ENCODE data around the gene SCG5.

Gene SCG5

GRCh38 chr15:32664796-32665195, 23.3 kb downstream of the SCG5 start:
- TF ChIP-seq, protein P1, sequence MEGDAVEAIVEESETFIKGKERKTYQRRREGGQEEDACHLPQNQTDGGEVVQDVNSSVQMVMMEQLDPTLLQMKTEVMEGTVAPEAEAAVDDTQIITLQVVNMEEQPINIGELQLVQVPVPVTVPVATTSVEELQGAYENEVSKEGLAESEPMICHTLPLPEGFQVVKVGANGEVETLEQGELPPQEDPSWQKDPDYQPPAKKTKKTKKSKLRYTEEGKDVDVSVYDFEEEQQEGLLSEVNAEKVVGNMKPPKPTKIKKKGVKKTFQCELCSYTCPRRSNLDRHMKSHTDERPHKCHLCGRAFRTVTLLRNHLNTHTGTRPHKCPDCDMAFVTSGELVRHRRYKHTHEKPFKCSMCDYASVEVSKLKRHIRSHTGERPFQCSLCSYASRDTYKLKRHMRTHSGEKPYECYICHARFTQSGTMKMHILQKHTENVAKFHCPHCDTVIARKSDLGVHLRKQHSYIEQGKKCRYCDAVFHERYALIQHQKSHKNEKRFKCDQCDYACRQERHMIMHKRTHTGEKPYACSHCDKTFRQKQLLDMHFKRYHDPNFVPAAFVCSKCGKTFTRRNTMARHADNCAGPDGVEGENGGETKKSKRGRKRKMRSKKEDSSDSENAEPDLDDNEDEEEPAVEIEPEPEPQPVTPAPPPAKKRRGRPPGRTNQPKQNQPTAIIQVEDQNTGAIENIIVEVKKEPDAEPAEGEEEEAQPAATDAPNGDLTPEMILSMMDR (IDR thresholded peaks at IDR 0.05; ENCODE audit: insufficient read depth, low read depth, low read length, missing control alignments): no peak
- H3K4me3 ChIP-seq (ENCODE audit: low read depth, low read length): no peak overlapping the region
- no peak for DNase-seq (ENCODE audit: low read depth)

- TF ChIP-seq, protein P1 (IDR thresholded peaks at IDR 0.05; ENCODE audit: insufficient read depth, low read depth, low read length, missing control alignments): no peak
- no peak overlapping the region for H3K4me3 ChIP-seq (ENCODE audit: low read depth, low read length)
- DNase-seq (ENCODE audit: low read depth): no peak
Measured at GRCh38 chr15:32667321-32667720, 25.8 kb downstream of the SCG5 start.

DNA sequence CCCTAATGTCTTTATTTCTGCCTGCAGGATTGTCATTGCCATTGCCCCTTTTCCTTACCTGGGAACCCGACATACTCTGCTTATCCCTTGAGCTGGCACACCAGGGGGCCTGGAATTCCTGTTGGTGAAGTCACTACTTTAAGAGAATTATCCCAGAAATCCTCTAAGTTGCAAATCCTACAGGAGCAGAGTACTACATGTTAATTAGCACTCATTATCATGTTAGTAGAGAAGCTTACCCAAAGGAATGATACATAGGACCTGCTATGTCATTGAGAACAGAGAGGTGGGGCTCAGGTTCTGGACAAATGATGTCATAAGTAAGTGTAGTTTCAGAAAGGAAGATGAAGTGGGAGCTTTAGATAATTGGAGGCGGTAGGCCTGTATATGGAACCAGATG, 27.4 kb downstream of the SCG5 start:
- H3K4me3 ChIP-seq (ENCODE audit: low read depth, low read length): no peak overlapping the region
- DNase-seq (ENCODE audit: low read depth): no peak
- TF ChIP-seq, protein P1 (IDR thresholded peaks at IDR 0.05; ENCODE audit: insufficient read depth, low read depth, low read length, missing control alignments): no peak

DNA sequence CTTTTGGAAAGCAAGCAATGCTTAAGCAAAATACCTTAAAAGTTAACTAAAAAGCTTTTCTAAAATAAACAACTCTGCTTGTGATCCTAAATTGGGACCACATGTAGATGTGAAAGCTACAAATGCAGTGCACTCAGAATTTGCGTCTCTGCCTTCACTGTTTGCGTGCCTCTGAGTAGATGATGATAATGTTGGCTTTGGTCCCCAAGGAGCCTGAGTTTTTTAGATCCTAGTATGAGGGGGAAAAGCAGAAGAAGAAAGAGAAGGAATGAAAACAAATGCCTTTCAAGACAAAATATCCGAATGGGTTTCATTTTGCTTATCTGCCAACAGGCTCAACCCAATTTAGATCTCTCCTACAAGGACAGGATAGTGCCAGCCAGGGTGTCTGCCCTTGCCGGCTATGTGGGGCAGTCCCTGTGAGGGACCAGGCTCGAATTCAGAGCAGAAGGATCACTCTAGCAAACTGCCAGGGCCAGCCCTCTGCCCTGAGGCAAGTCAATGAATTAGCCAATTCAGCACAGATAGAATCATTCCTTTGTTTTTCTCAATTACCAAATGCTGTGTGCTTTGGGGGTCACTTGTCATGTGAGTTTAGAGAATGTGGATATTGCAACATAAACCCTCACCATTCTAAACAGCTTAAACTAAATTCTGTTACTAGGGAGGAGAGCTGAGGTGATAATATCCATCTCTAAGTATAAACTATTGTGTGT, 28.5 kb downstream of the SCG5 start:
- H3K4me3 ChIP-seq (ENCODE audit: low read depth, low read length): no peak overlapping the region
- TF ChIP-seq, protein P1 (IDR thresholded peaks at IDR 0.05; ENCODE audit: insufficient read depth, low read depth, low read length, missing control alignments): no peak
- DNase-seq (ENCODE audit: low read depth): no peak

DNA sequence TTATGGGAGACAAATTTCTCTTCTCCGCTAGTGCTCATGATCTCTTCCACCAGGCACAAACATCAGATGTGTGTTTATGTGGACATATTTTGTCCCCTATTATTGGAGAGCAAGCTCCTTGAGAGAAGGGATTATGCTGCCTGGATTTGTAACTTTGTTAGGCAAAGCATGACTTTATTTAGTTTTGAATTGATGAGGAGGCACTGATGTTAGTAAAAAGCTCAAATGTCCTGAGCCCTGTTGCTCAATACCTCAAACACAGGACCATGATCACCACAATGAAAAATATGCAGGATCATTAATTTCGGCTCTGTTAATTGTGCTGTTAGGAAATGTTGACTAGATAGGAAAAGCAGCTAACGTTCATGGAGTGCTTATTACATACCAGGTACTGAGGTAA, 29.1 kb downstream of the SCG5 start:
- TF ChIP-seq, protein P1 (IDR thresholded peaks at IDR 0.05; ENCODE audit: insufficient read depth, low read depth, low read length, missing control alignments): no peak
- H3K4me3 ChIP-seq (ENCODE audit: low read depth, low read length): no peak overlapping the region
- DNase-seq (ENCODE audit: low read depth): no peak

DNA sequence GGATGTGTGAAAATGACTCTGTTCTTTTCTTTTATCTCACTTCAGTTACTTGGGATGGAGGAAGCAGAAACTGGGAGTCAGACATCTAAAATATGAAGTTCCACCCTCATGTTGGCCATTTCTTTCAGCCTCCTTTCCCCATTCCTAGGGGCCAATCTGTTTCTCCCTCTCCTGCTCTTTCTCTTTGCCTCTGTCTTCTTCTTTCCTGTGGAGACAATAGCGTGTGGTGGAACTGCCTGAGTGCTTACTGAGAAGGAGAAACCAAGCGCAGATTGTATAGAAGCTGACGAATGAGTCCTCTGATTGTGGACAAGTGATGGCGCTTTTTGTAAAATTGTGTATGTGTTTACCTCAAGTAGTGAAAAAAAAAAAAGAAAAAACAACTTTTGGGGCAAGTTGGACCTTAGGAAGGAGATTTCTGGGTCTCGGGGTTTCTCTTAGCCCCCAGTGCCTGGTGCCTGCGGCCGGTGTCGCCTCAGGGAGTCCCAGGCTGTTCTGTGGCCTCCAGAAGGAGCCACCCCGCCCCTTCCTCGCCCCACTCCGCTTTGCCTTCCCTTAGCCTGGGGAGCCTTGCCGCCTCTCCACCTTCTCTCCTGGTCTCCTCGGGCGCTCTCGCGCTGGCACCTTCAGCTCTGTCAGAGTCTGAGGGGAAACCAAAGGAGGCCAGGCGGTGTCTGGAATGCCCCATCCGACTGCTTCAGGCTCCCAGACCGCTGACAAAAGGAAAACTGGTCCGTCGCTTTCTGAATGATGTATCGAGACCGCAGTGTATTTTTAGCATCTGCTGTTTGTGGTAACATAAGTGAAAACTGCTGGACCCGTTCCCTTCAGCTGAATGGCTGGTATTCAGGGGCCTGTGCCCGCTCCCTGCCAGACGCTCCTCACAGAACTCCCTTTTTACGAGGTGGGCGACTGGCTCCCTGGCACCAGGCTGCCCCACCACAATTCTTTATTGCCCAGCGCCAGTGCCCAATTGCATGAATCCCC, 30.1 kb downstream of the SCG5 start:
- no peak overlapping the region for H3K4me3 ChIP-seq (ENCODE audit: low read depth, low read length)
- DNase-seq (ENCODE audit: low read depth): no peak
- TF ChIP-seq, protein P1 (IDR thresholded peaks at IDR 0.05; ENCODE audit: insufficient read depth, low read depth, low read length, missing control alignments): no peak
